Neural crest cell (in vitro differentiated cells): ENCODE data around the gene TFRC. TPM values are rescaled to one million over a fixed set of nuclear protein-coding genes. Genes with fewer than 3 reads are reported as not detected.
A peak's percentile ranks its signal among the peaks of the same experiment; 100 is the strongest.
"Not testable (repeated sequence)": the region's sequence is repeated elsewhere in the genome, so short reads cannot be mapped to it uniquely, and the experiment has no call there.

ENCODE experiments used
- DNase-seq: peaks from one replicate; pipeline ENCODE4 v3.0.0; 2021; ENCODE audit warnings: low read depth, mixed read lengths, low spot score
- H3K27ac Mint-ChIP-seq: one replicate; pipeline ENCODE4 v1.8.0; 2021; ENCODE audit warnings: mild to moderate bottlenecking, mixed read lengths; ENCODE audit not compliant: unreplicated experiment
- H3K27me3 Mint-ChIP-seq: 2 replicates; pipeline ENCODE4 v1.8.0; 2021; ENCODE audit warnings: low read depth, mild to moderate bottlenecking, mixed read lengths
- H3K36me3 Mint-ChIP-seq: 2 replicates; pipeline ENCODE4 v1.8.0; 2021; ENCODE audit warnings: low read depth, mild to moderate bottlenecking, mixed read lengths
- H3K4me1 Mint-ChIP-seq: 2 replicates; pipeline ENCODE4 v1.8.0; 2021; ENCODE audit warnings: mixed read lengths
- H3K4me3 Mint-ChIP-seq: one replicate; pipeline ENCODE4 v1.8.0; 2021; ENCODE audit warnings: mild to moderate bottlenecking, mixed read lengths
- H3K9me3 Mint-ChIP-seq: 2 replicates; pipeline ENCODE4 v1.8.0; 2021; ENCODE audit warnings: mixed read lengths
- CTCF ChIP-seq: fragments of 200-600 bp; sonication (generic); conservative IDR thresholded peaks from 2 replicates; pipeline ENCODE4 v1.5.0; 2021; ENCODE audit warnings: antibody characterized with exemption, mild to moderate bottlenecking
- total RNA-seq: library from RNA; stranded (reverse); gene quantifications from 2 replicates; pipeline ENCODE4 v1.2.1, GENCODE V29; 2021

Gene TFRC
- total RNA-seq, 1 donor from 2014 or later, result 84.4 TPM

- Mint-ChIP-seq H3K27me3 (peaks cover under 1% of the 10 kb centered on the region), H3K9me3 (no peaks in the 10 kb centered on the region), H3K27ac (no peak overlapping the region), H3K36me3 (no peaks in the 10 kb centered on the region), H3K4me3 (no peak overlapping the region), H3K4me1 (no peaks in the 10 kb centered on the region)
- no peak for TF ChIP-seq CTCF
- no peak for DNase-seq
Measured at GRCh38 chr3:196093317-196094111, 11.6 kb upstream of the TFRC start.

- no peak overlapping the region for H3K4me3 Mint-ChIP-seq
- H3K4me1 Mint-ChIP-seq, result no peaks in the 10 kb centered on the region
- TF ChIP-seq CTCF, result no peak
- DNase-seq, result no peak
- no peaks in the 10 kb centered on the region for H3K36me3 Mint-ChIP-seq
- no peaks in the 10 kb centered on the region for H3K9me3 Mint-ChIP-seq
- no peak overlapping the region for H3K27ac Mint-ChIP-seq
- no peaks in the 10 kb centered on the region for H3K27me3 Mint-ChIP-seq
Measured at GRCh38 chr3:196087906-196088305, 6.0 kb upstream of the TFRC start.

- Mint-ChIP-seq H3K9me3 (no peaks in the 10 kb centered on the region), H3K36me3 (no peaks in the 10 kb centered on the region), H3K4me3 (peak overlapping the region; percentile 96), H3K4me1 (peaks cover 28% of the 10 kb centered on the region), H3K27ac (no peak overlapping the region), H3K27me3 (no peaks in the 10 kb centered on the region)
- no peak for TF ChIP-seq CTCF
- DNase-seq, result no peak
Measured at GRCh38 chr3:196082619-196082971, 705 bp upstream of the TFRC start.

- Mint-ChIP-seq H3K4me3 (peak overlapping the region; percentile 96), H3K27ac (peak overlapping the region; percentile 91), H3K9me3 (no peaks in the 10 kb centered on the region), H3K27me3 (no peaks in the 10 kb centered on the region), H3K36me3 (peaks cover 2% of the 10 kb centered on the region), H3K4me1 (peaks cover 29% of the 10 kb centered on the region)
- TF ChIP-seq CTCF, result no peak
- peak; percentile 32 for DNase-seq
Measured at GRCh38 chr3:196081002-196081833, 672 bp downstream of the TFRC start.

GRCh38 chr3:196080101-196080846 lies 1.6 kb downstream of the TFRC start:
- peak overlapping the region; percentile 96 for H3K4me3 Mint-ChIP-seq
- H3K9me3 Mint-ChIP-seq, H3K36me3 Mint-ChIP-seq, H3K27ac Mint-ChIP-seq, DNase-seq, H3K27me3 Mint-ChIP-seq: not testable (repeated sequence)
- H3K4me1 Mint-ChIP-seq, result peaks cover 29% of the 10 kb centered on the region
